GM12872 (cell line): ENCODE data around the gene ELF5.

Experiments used
- CTCF ChIP-seq: IDR thresholded peaks from 3 replicates; pipeline ENCODE4 v1.5.1; 2011; ENCODE audit warnings: low read depth, mild to moderate bottlenecking, low read length, moderate library complexity; ENCODE audit not compliant: insufficient read depth

Gene ELF5

GRCh38 chr11:34510673-34511072, 2.9 kb downstream of the ELF5 start:
- TF ChIP-seq CTCF = no peak

- TF ChIP-seq CTCF = no peak
Measured at GRCh38 chr11:34510218-34510617, 3.4 kb downstream of the ELF5 start.

- TF ChIP-seq CTCF = no peak
Measured at GRCh38 chr11:34509336-34509876, 4.2 kb downstream of the ELF5 start.

- TF ChIP-seq CTCF = no peak
Measured at GRCh38 chr11:34508524-34508923, 5.1 kb downstream of the ELF5 start.

GRCh38 chr11:34507610-34508009, 6.0 kb downstream of the ELF5 start:
- TF ChIP-seq CTCF = no peak

GRCh38 chr11:34507156-34507555, 6.4 kb downstream of the ELF5 start:
- no peak for TF ChIP-seq CTCF

GRCh38 chr11:34505874-34506273, 7.7 kb downstream of the ELF5 start:
- no peak for TF ChIP-seq CTCF

GRCh38 chr11:34502949-34503348, 10.6 kb downstream of the ELF5 start:
- TF ChIP-seq CTCF = no peak
